Measurements from ENCODE around the gene KCND1.

The KCND1 gene

GRCh38 chrX:48919360-48919841 lies 52.2 kb downstream of the KCND1 start:
- H4K20me1 ChIP-seq (ENCODE audit: insufficient read depth, low read length): peaks cover 30% of the 10 kb centered on the region; the same call in 1 of the 2 replicates
- H3K9ac ChIP-seq (ENCODE audit: low read length): peak overlapping the region; percentile 95
- H3K36me3 ChIP-seq (replicated peaks; ENCODE audit: insufficient read depth, low read length): peaks cover 18% of the 10 kb centered on the region
- peak overlapping the region; percentile 98 for H3K27ac ChIP-seq (ENCODE audit: low read length)
- peaks cover 18% of the 10 kb centered on the region for H3K4me1 ChIP-seq (ENCODE audit: low read length)
- no peaks in the 10 kb centered on the region for H3K27me3 ChIP-seq (replicated peaks; ENCODE audit: insufficient read depth, low read length)
- H3K79me2 ChIP-seq (ENCODE audit: low read length): peaks cover 92% of the 10 kb centered on the region
- DNase-seq: peak; percentile 76
- H3K4me2 ChIP-seq (ENCODE audit: low read depth, low read length): peak overlapping the region; percentile 85
- H3K4me3 ChIP-seq (ENCODE audit: low read length): peak overlapping the region; percentile 59
- no peak overlapping the region for H2AFZ ChIP-seq (ENCODE audit: low read length)
- TF ChIP-seq CTCF (IDR thresholded peaks at IDR 0.05; ENCODE audit: low read length) (no peak), EZH2 (optimal IDR thresholded peaks at IDR 0.05; ENCODE audit: low read depth, low read length) (no peak), EZH2phosphoT487 (IDR thresholded peaks at IDR 0.05; ENCODE audit: low read length) (no peak)
- H3F3A ChIP-seq (ENCODE audit: insufficient read depth, low read length): peaks cover 57% of the 10 kb centered on the region
- H3K9me2 ChIP-seq (replicated peaks; ENCODE audit: insufficient read depth, low read length): no peaks in the 10 kb centered on the region
- H3K9me3 ChIP-seq (replicated peaks; ENCODE audit: insufficient read depth, low read length): no peaks in the 10 kb centered on the region

- Histone ChIP-seq H3K9me2 (replicated peaks; ENCODE audit: insufficient read depth, low read length) (no peaks in the 10 kb centered on the region), H3K27ac (ENCODE audit: low read length) (peak within 1 kb of the TSS; percentile 98), H3K9ac (ENCODE audit: low read length) (peak within 1 kb of the TSS; percentile 99), H3K4me2 (ENCODE audit: low read depth, low read length) (peak within 1 kb of the TSS; percentile 85), H4K20me1 (ENCODE audit: insufficient read depth, low read length) (peaks cover 33% of the 10 kb centered on the region; the same call in 1 of the 2 replicates), H3F3A (ENCODE audit: insufficient read depth, low read length) (peaks cover 63% of the 10 kb centered on the region), H3K9me3 (replicated peaks; ENCODE audit: insufficient read depth, low read length) (no peaks in the 10 kb centered on the region), H3K36me3 (replicated peaks; ENCODE audit: insufficient read depth, low read length) (peaks cover 23% of the 10 kb centered on the region), H3K4me3 (ENCODE audit: low read length) (peak within 1 kb of the TSS; percentile 97), H3K27me3 (replicated peaks; ENCODE audit: insufficient read depth, low read length) (no peaks in the 10 kb centered on the region), H3K4me1 (ENCODE audit: low read length) (peaks cover 20% of the 10 kb centered on the region), H2AFZ (ENCODE audit: low read length) (no peak within 1 kb of the TSS), H3K79me2 (ENCODE audit: low read length) (peaks cover 92% of the 10 kb centered on the region)
- peak; percentile 95 for DNase-seq
- TF ChIP-seq EZH2phosphoT487 (IDR thresholded peaks at IDR 0.05; ENCODE audit: low read length): no peak
These were observed 52.9 kb downstream of the KCND1 start, which contains the start of gene PIM2 for GRCh38 chrX:48918643-48919340. PIM2 (minus strand) TSS chrX:48919024; CDS start chrX:48918834, 190 bp downstream.

GRCh38 chrX:48918301-48918642 lies 53.4 kb downstream of the KCND1 start:
- Histone ChIP-seq H3K9ac (ENCODE audit: low read length) (peak overlapping the region; percentile 99), H4K20me1 (ENCODE audit: insufficient read depth, low read length) (peaks cover 34% of the 10 kb centered on the region; the same call in 1 of the 2 replicates), H3K79me2 (ENCODE audit: low read length) (peaks cover 91% of the 10 kb centered on the region), H3K27ac (ENCODE audit: low read length) (peak overlapping the region; percentile 98), H3K4me1 (ENCODE audit: low read length) (peaks cover 20% of the 10 kb centered on the region), H3F3A (ENCODE audit: insufficient read depth, low read length) (peaks cover 69% of the 10 kb centered on the region), H3K9me2 (replicated peaks; ENCODE audit: insufficient read depth, low read length) (no peaks in the 10 kb centered on the region), H3K27me3 (replicated peaks; ENCODE audit: insufficient read depth, low read length) (no peaks in the 10 kb centered on the region), H3K9me3 (replicated peaks; ENCODE audit: insufficient read depth, low read length) (no peaks in the 10 kb centered on the region), H3K4me2 (ENCODE audit: low read depth, low read length) (peak overlapping the region; percentile 20; the same call in 1 of the 2 replicates), H3K36me3 (replicated peaks; ENCODE audit: insufficient read depth, low read length) (peaks cover 25% of the 10 kb centered on the region), H3K4me3 (ENCODE audit: low read length) (peak overlapping the region; percentile 97), H2AFZ (ENCODE audit: low read length) (no peak overlapping the region)
- no peak for DNase-seq
- TF ChIP-seq CTCF (IDR thresholded peaks at IDR 0.05; ENCODE audit: low read length) (no peak), EZH2 (optimal IDR thresholded peaks at IDR 0.05; ENCODE audit: low read depth, low read length) (no peak), EZH2phosphoT487 (IDR thresholded peaks at IDR 0.05; ENCODE audit: low read length) (no peak)

Data from MM.1S (cell line).